Measurements from ENCODE around the gene BCL11A.

Gene BCL11A

DNA sequence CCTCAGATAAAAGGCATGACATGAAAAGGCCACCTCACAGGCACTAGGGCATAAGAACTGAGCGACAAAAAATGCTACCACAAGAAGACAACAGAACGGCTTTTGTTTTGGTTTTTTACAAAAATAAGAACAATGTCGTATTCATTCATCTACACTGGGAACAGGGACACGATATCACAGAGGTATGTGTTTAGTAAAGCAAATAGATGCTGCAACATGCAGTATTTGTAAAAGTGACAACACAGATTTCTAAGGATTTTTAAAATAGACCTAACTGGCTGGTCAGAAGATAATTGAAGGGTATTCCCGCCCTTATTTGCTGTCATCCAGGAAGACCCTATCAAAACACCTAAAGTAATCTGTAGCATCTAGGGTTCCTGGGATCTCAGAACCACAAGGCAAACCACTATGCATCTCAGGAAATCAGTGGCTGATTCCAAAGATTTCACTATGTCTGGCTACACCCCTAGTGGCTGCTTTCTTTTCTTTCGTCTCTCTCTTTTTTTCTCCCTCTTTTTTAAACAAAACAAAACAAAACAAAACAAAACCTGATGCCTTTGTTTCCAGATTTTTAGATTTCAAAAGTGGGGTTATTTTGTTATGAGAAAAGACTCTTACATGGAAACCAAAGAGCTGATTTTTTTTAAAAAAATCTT, 97.2 kb downstream of the BCL11A start:
- ATAC-seq, result no peak

DNA sequence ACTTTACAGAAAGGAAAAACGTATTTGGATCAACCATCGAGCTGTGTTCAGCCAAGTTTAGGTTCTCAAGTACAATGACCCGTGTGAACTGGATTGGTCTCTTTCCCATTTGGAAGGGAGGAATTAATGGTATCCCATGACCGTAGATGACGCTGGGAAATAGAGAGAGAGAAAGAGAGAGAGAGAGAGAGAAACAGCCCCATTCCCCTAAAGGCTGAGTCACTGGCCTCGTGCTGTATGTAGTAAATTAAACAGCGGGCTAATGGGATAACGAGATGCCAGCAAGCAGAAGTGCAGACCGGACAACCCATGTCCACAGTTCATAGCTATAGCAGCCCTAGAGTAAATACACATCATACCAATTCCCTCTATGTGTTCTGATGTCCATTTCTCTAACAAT, 99.6 kb downstream of the BCL11A start:
- ATAC-seq, result no peak

DNA sequence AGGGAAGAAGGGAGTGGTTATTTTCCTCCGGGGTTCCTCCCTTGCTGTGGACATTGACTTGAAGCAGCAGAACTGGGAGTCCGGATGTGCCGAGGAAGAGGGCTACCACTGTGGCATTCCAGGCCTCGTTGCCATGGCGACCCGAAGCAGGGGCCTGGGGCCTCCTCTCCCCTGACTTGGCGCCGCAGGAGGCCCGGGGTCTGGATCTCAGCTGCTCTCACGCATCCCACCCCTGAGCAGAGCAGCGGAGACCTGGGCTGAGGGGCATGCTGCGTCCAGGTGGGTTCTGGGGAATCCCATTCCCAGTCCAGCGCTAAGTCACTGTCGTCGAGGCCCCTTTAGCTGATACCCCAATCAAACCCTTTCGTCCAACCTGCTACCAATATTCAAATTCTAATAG, 100.2 kb downstream of the BCL11A start:
- ATAC-seq, result no peak

GRCh38 chr2:60450488-60450887, 103.0 kb downstream of the BCL11A start:
- ATAC-seq, result no peak

DNA sequence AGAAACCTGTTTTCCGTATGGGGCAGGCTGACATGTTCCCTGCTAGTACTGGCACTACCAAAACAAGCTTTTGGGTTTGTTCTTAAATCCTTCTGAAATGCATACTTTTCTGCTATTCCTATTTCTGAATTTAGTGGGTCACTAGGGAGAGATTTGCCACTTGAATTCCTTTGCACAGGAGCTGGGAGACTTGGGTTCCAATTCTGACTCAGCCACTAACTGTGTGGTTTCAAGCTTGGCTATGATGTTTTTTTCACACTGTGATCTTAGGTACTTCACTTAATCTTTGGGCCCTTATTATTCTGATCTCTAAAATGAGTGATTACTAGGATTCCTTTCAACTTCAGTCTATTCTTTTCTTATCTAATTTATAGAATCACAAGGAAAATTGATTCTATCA, 105.5 kb downstream of the BCL11A start:
- ATAC-seq, result no peak

DNA sequence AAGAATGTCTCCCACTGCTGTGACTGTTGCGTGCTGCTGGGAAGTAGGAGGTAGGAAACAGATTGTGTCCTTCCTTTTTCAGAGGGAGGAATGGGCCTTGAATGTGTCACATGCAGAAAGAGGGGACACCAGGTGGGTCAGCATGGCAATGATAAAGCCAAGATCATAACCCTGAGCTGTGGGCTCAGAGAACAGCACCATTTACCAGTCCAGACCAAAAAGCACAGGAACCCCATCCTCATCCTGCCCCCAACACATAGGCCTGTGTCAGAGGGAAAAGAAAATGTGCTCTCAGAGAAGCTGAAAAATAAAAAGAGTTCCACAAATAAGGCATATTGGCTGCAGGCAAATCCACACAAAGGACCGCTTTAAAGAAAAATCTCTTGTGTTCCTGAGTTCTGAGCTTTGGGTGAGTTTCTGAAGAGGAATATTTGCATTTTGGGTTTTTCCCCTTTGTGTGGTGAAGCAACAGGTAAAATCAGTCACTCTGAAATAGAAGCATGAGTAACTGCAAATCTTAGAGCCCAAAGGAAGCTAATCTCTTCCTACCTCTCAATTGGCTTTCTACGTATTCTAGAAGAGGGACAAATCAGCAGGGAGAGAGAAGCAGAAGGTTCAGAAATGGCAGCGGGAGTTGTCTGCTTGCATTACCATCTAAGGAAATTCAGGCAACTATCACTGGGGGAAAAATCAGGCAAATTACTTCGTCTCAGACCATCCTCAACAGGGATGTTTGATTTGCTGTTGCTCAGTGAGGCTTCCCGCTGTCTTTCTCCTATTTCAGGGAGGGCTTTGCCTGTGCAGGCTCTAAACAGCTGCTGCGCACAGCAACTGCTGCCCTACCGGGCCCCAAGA, 106.8 kb downstream of the BCL11A start:
- ATAC-seq, result peak; percentile 24 to 59

- no peak for ATAC-seq
These were observed 107.7 kb downstream of the BCL11A start for GRCh38 chr2:60445684-60446179.

- no peak for ATAC-seq
These were observed 110.8 kb downstream of the BCL11A start for GRCh38 chr2:60442608-60443007.

- ATAC-seq, result no peak
These were observed 111.7 kb downstream of the BCL11A start for GRCh38 chr2:60441800-60442199.

DNA sequence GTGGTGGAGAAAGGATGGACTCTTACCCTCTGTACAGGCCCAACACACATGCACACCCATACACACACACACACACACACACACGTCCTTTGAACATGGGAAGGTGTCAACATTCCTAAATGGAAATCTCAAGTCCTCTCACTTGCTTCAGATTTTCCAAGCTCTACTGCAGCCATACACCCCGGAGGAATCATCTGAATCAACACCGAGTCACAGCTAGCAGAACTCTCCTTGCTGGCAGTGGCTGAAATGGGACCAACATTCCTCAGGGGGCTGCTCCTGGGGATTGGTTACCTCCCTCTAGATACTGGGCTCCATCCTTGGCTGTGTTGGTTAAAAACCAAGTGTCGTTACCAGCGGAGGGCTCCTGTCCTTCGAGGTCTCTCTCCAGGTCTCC, 112.7 kb downstream of the BCL11A start:
- no peak for ATAC-seq

DNA sequence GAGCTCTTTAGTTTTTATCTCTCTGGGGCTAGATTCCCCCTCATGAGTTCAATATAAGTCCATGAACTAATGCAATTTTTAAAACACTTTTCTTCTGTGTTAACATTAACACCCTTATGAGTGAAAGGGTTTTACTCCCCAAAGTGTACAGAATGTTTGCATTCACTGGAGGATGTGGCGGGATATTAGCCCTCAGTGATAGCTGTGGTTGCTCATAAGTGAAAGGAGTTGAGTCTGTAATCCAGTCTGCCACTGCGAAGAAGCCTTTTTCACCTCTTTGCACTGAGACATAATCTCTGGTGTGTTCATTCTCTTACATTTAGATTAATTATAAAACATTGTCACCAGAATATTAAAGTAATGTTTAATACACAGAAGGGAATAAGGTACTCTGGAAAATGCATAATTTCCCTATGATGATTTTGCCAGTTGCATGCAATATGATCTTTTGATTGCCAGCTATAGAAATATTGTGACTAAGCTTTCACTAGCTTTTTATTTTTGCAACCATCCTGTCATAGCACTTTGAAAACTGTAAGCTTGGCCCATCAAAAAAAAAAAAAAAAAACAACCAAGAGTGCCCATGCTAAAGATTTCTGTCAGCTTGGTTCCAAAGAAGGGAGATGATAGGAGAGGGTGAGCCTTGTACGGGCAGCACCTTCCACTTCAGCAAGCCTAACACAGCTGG, 113.2 kb downstream of the BCL11A start:
- no peak for ATAC-seq

DNA sequence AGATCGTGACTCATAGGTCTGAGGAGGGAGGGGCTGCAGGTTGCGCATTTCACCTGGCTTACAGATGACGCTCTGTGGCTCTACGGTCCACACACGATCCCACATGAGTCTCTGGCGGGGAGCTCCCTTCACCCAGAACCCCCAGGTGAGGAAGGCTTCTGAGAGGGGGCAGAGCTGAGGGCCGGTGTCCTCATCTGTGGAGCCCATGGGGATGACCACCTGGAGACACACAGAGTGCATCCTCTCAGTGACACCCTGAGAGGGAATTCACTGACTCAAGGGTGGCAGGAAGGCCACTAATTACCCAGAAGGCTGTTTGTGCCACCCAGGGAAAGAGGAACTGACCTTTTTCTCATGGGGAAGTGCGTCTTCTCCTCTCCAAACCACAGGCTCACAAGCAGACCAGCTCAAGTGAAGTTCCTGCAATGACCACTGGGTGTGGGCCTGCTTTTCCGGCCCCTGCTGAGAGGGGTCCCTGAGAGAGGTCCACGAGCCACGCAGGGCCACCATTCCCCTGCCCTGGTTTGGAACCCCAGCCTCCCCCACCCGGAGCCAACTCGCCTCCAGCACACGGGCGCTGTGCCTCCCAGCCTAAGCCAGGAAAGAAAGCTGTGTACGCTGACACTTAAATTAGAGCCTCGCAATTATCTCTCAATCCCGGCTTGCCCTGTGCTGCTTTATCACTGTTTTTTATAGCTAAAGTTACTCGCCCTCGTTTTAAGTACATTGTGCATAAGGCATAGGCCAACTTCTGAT, 114.1 kb downstream of the BCL11A start:
- ATAC-seq, result peak; percentile 29 to 48

DNA sequence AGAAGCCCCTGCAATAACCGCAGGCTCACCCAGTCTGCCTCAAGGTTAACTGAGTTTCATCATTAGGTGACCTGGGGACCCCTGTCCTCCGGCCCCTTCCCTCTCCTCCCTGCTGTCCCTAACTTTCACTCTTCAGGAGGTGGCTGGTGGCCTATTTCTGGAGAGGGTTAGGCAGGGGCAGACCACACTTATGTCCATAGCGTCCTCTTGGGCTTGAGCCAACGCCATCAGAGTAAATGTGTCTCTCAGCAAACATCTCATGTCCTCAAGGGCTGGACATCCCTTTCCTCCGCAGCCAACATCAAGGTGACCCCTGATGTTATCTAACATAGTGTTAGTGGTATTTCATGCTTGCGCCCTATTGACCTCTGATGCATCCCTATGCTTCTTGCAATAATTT, 114.8 kb downstream of the BCL11A start:
- no peak for ATAC-seq

DNA sequence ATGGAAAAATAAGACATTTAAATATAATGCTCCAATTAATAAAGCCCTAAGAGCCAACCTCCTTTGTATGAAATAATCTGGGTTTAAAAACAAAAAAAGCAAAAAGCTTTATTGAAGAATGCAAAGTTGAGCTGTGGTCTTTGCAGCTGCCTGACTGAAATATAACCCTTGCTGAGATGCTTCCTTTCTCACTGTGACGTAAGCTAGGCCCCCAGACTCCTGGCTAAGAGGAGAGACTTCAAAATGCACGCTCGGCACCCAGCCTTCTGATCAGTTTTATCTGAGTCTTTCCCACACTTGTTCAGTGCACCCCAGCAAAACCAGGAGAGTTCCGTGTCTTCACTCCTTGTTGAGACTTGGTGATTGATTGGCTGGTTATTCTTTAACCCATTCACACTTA, 115.3 kb downstream of the BCL11A start:
- ATAC-seq, result no peak

DNA sequence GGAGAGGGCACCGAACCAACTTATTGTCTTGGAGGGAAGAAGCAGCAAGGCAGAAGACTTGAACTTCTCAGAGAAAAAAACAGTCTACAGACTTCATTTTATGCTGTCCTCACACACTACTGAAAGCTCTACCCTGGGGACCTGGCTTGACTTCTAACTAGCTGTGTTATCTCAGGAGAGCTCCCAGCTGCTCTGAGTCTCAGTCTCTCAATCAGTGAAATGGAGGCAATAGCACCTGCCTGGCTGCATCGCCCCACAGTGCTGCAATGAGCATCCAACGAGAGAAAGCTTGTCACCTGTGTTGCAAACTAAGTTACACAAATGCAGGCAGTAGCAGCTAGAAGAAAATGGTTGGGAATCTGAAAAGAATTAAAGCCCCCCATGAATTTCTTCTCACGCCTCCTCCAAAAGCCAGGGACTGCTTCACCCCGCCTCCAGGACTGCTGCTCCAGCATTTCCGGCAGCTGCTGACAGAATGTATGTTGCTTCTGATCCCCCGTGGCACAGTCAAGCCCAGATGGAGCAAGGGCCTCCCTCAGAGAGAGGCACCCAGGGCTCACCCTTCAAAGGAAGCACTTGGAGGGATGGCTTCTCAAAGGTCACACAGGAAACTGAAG, 116.3 kb downstream of the BCL11A start:
- no peak for ATAC-seq

GRCh38 chr2:60433018-60433596, 120.3 kb downstream of the BCL11A start:
- ATAC-seq, result no peak

GRCh38 chr2:60432035-60432601, 121.3 kb downstream of the BCL11A start:
- no peak for ATAC-seq

GRCh38 chr2:60429681-60430080, 123.8 kb downstream of the BCL11A start:
- ATAC-seq, result no peak

DNA sequence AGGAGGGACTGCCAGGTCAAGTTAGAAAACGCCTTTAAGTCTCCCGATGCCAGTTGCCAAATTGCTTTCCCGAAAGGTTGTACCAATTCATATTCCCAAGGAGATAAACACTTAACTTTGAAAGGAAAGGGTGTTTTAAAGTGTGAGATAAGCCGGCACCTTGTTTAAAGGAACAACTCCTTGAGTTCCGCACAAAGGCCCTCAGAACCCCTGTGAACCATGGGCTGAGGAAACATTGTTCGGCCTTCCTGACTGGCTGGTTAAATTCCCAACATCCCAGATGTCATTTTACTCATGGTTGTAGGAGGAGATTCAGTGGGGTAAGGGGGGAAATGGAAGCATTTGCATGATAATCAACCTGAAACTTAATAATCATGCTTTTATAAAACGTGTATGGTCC, 126.6 kb downstream of the BCL11A start:
- ATAC-seq, result no peak

DNA sequence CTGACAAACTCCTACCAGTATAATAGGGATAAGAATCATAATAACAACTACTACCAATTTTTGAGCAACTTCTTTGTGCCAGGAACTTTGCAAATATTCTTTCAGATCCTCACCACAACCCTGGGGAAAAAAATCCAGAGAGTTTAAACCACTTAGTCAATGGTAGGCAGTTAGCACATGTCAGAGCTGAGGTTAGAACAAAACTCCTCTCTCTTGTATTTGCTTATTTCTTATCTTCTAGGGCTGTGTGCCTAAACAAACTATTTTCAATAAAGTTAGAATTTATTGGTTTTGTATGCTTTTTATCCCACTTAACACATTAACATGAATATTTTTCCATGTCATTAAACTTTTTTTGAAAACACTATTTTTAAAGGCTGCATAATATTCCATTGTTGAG, 127.1 kb downstream of the BCL11A start:
- ATAC-seq, result no peak

DNA sequence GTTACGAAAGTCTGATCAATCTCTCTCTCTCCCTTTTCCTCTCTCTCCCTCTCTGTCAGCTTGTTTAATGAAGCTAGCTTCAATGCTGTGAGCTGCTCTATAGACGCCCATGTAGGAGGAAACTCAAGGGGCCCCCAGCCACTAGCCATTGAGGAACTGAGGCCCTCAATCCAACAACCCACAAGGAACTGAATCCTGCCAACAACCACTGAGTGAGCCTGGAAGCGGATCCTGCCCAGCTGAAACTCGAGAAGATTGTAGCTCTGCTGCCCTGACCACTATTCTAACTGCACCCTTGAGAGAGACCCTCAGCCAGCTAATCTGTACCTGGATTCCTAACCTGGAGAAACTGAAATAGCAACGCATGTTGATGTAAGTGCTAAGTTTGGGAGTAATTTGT, 129.2 kb downstream of the BCL11A start:
- no peak for ATAC-seq

DNA sequence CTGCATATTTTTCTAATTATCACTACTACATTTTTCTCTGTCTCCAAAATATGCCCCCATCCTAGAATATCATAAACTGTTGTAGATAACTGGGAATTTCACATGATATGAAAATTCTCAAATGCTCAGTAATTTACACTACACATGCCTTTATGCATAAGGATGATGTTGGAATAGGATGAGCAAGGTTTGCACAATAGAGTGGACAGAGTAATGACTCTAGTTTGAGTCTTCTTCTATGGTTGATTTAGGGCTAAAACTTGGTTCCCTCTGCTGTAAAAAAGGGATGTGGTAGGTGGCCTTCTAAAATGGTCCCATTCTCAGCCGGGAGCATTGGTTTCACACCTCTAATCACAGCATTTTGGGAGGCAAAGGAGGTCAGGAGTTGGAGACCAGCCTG, 129.9 kb downstream of the BCL11A start:
- no peak for ATAC-seq
